GM18507 (cell line): Measurements from ENCODE around the gene ZC3H18.

Experiments used
- DNase-seq: peaks from one replicate; pipeline ENCODE4 v3.0.0; 2011; ENCODE audit warnings: low read depth; ENCODE audit not compliant: insufficient read length; ENCODE audit errors: extremely low spot score
- FAIRE-seq: peaks from 2 replicates; lab custom pipeline; 2011; peaks lifted over from hg19 to GRCh38; lab: Jason Lieb, UNC

ZC3H18 gene

GRCh38 chr16:88617268-88618031 is 47.2 kb downstream of the ZC3H18 start:
- no peak for FAIRE-seq

GRCh38 chr16:88618182-88618955 is 48.2 kb downstream of the ZC3H18 start:
- no peak for FAIRE-seq

More at GRCh38 chr16:88617268-88618031, 47.2 kb downstream of the ZC3H18 start:
- no peak for DNase-seq

GRCh38 chr16:88618956-88619667 is 48.9 kb downstream of the ZC3H18 start:
- FAIRE-seq (no peak), DNase-seq (no peak)

More at GRCh38 chr16:88618182-88618955, 48.2 kb downstream of the ZC3H18 start:
- DNase-seq = no peak

- FAIRE-seq (no peak), DNase-seq (no peak)
Observed at GRCh38 chr16:88619859-88620815, 49.9 kb downstream of the ZC3H18 start.

- FAIRE-seq (no peak), DNase-seq (no peak)
Observed at GRCh38 chr16:88622125-88622524, 51.9 kb downstream of the ZC3H18 start.

GRCh38 chr16:88622866-88623265 is 52.7 kb downstream of the ZC3H18 start:
- FAIRE-seq = no peak
- DNase-seq = no peak

- DNase-seq (no peak), FAIRE-seq (no peak)
Observed at GRCh38 chr16:88623858-88624257, 53.7 kb downstream of the ZC3H18 start.

- no peak for FAIRE-seq
- no peak for DNase-seq
Observed at GRCh38 chr16:88624481-88624880, 54.3 kb downstream of the ZC3H18 start.

- no peak for DNase-seq
- FAIRE-seq = no peak
Observed at GRCh38 chr16:88624977-88625576, 54.9 kb downstream of the ZC3H18 start.

- DNase-seq (no peak), FAIRE-seq (no peak)
Observed at GRCh38 chr16:88626646-88627045, 56.4 kb downstream of the ZC3H18 start.

- FAIRE-seq (no peak), DNase-seq (no peak)
Observed at GRCh38 chr16:88627531-88628411, 57.6 kb downstream of the ZC3H18 start.

GRCh38 chr16:88628512-88628974 is 58.3 kb downstream of the ZC3H18 start:
- FAIRE-seq (no peak), DNase-seq (no peak)

GRCh38 chr16:88629835-88630234 is 59.6 kb downstream of the ZC3H18 start:
- FAIRE-seq (no peak), DNase-seq (no peak)

- FAIRE-seq = no peak
Observed at GRCh38 chr16:88630433-88630832, 60.2 kb downstream of the ZC3H18 start.

GRCh38 chr16:88630941-88631340 is 60.7 kb downstream of the ZC3H18 start:
- no peak for FAIRE-seq

More at GRCh38 chr16:88630433-88630832, 60.2 kb downstream of the ZC3H18 start:
- DNase-seq = no peak

GRCh38 chr16:88631384-88631783 is 61.2 kb downstream of the ZC3H18 start:
- no peak for DNase-seq
- FAIRE-seq = no peak

More at GRCh38 chr16:88630941-88631340, 60.7 kb downstream of the ZC3H18 start:
- no peak for DNase-seq

GRCh38 chr16:88631920-88632586 is 61.9 kb downstream of the ZC3H18 start:
- FAIRE-seq (no peak), DNase-seq (no peak)
